GM10248 (cell line): Measurements from ENCODE around the gene OR3A3.
"Not testable (repeated sequence)": the region's sequence is repeated elsewhere in the genome, so short reads cannot be mapped to it uniquely, and the experiment has no call there.

Source experiments
- CTCF ChIA-PET: fragments of 300-600 bp; sonication (Branson Sonifier 250); formaldehyde crosslinking; extraction: SDS; loops from one replicate; lab custom pipeline; 2021; ENCODE audit warnings: antibody characterized with exemption; lab: Yijun Ruan, JAX
- POLR2A ChIA-PET: fragments of 350-650 bp; sonication (Branson Sonifier 250); formaldehyde crosslinking; extraction: SDS; loops from one replicate; lab custom pipeline; 2020; ENCODE audit warnings: antibody characterized with exemption; lab: Yijun Ruan, JAX
- DNase-seq: peaks from one replicate; pipeline ENCODE4 v3.0.0; 2012; ENCODE audit errors: extremely low spot score
- CTCF ChIP-seq: IDR thresholded peaks from 2 replicates; pipeline ENCODE4 v1.5.1; 2012; ENCODE audit warnings: mild to moderate bottlenecking, low read depth; ENCODE audit errors: extremely low read depth, missing control alignments, control extremely low read depth

OR3A3 gene

GRCh38 chr17:3398310-3398709, 12.9 kb upstream of the OR3A3 start, which contains the start of gene OR1E1:
Gene OR1E1 (minus strand): TSS chr17:3398410. CDS start chr17:3398410, 0 bp downstream.
- ChIA-PET CTCF (no interaction called here), POLR2A (no interaction called here)
- no peak for DNase-seq
- TF ChIP-seq CTCF = no peak

- ChIA-PET POLR2A (no interaction called here), CTCF (no interaction called here)
- TF ChIP-seq CTCF = no peak
- DNase-seq = no peak
Observed at GRCh38 chr17:3400055-3400454, 11.1 kb upstream of the OR3A3 start.

GRCh38 chr17:3401786-3402185, 9.4 kb upstream of the OR3A3 start:
- ChIA-PET POLR2A (no interaction called here), CTCF (no interaction called here)
- DNase-seq = no peak
- TF ChIP-seq CTCF = no peak

GRCh38 chr17:3403856-3404255, 7.3 kb upstream of the OR3A3 start:
- CTCF ChIA-PET, DNase-seq, POLR2A ChIA-PET: not testable (repeated sequence)

- POLR2A ChIA-PET, DNase-seq, CTCF ChIA-PET: not testable (repeated sequence)
Observed at GRCh38 chr17:3412216-3412615, 1.0 kb downstream of the OR3A3 start.

GRCh38 chr17:3415610-3416009, 4.4 kb downstream of the OR3A3 start:
- POLR2A ChIA-PET = no interaction called here
- no peak for TF ChIP-seq CTCF
- CTCF ChIA-PET = no interaction called here
- no peak for DNase-seq

- CTCF ChIA-PET = no interaction called here
Observed at GRCh38 chr17:3418222-3418621, 7.1 kb downstream of the OR3A3 start.

GRCh38 chr17:3433215-3433614, 22.0 kb downstream of the OR3A3 start:
- DNase-seq, POLR2A ChIA-PET, CTCF ChIA-PET: not testable (repeated sequence)

More at GRCh38 chr17:3418222-3418621, 7.1 kb downstream of the OR3A3 start:
- DNase-seq = no peak
- POLR2A ChIA-PET = no interaction called here
- TF ChIP-seq CTCF = no peak
